ENCODE results near the gene S100A11.

DNA sequence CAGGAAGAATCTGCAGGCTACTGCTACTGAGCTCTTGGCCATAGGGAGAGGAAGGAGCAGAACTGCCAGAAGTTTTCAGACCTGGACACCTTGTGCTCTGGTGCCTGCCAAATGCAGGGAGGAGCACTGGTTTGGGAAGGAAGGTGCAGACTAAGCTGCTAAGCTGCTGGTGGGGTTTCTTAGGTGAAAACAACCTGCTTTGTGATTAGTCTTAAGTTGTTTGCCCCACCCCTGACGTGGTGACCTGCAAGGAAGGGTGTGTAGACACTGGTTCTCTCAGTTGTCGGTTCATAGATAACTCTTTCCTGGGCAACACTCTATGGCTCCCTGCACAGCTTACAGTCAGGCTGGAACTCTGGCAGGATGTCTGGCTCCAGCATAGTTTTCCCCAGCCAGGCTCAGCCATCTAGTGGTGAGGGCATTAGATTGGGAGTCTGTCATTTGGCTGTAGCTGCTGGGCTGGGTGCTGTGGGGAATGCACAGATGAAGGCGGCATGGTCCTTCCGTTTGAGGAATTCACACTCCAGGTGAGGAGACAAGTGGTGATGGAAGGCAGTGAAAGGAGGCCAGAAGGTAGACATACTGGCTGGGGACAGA, 32.9 kb downstream of the S100A11 start:
- TF ChIP-seq CTCF (IDR thresholded peaks at IDR 0.05) (no peak), POLR2A (IDR thresholded peaks at IDR 0.05) (no peak), POLR2AphosphoS5 (IDR thresholded peaks at IDR 0.05; ENCODE audit: insufficient read depth in 1 of 2, low read depth in 1 of 2) (no peak)

Data from vagina (tissue), 2 donors.